Gastroesophageal sphincter (tissue), 4 donors: ENCODE measurements around the gene MRGPRE. TPM values are rescaled to one million over a fixed set of nuclear protein-coding genes. Genes with fewer than 3 reads are reported as not detected.

Experiments
- ATAC-seq: fragments of 150-250 bp; one replicate; pipeline ENCODE4 v1.9.1; 2016; ENCODE audit warnings: mild to moderate bottlenecking, moderate library complexity
- H3K27ac ChIP-seq, 4 donors: fragments of 200-600 bp; sonication (generic) in 3 of 4; 1 replicate in 3 of 4; 2 replicates in 1 of 4; pipeline ENCODE4 v1.5.1; 2016 to 2019
- H3K27me3 ChIP-seq: fragments of 200-600 bp; sonication (generic); one replicate; pipeline ENCODE4 v1.5.1; 2019
- H3K36me3 ChIP-seq, 2 donors: fragments of 200-600 bp; sonication (generic); one replicate each; pipeline ENCODE4 v1.5.1; 2019; ENCODE audit warnings: control low read depth in 1 of 2
- H3K4me1 ChIP-seq, 3 donors: fragments of 200-600 bp; sonication (generic); 1 replicate in 2 of 3; 2 replicates in 1 of 3; pipeline ENCODE4 v1.5.1; 2016 to 2019; ENCODE audit warnings: control low read depth in 2 of 3
- H3K4me3 ChIP-seq, 2 donors: fragments of 200-600 bp; sonication (generic); one replicate each; pipeline ENCODE4 v1.5.1; 2019; ENCODE audit warnings: mild to moderate bottlenecking in 1 of 2, moderate library complexity in 1 of 2
- H3K9me3 ChIP-seq, 3 donors: fragments of 200-600 bp; sonication (generic); one replicate each; pipeline ENCODE4 v1.5.1; 2017 to 2019; ENCODE audit warnings: control low read depth in 2 of 3
- EP300 ChIP-seq: sonication (generic); formaldehyde crosslinking; IDR thresholded peaks from one replicate; pipeline ENCODE4 v1.6.1; 2017; ENCODE audit warnings: antibody characterized with exemption, mild to moderate bottlenecking
- POLR2A ChIP-seq, 2 donors: fragments of 450-650 bp; IDR thresholded peaks; one replicate each; pipeline ENCODE4 v1.6.1; 2017; ENCODE audit warnings: antibody characterized with exemption in 2 of 2, mild to moderate bottlenecking in 2 of 2, moderate library complexity in 1 of 2
- POLR2AphosphoS5 ChIP-seq: sonication (generic); formaldehyde crosslinking; IDR thresholded peaks from one replicate; pipeline ENCODE4 v1.6.1; 2017; ENCODE audit warnings: antibody characterized with exemption
- WGBS, 2 donors: methylation state at CpG; one replicate each; pipeline ENCODE4 v1.1.5; 2018; ENCODE audit warnings: low coverage in 1 of 2; 5-methylcytosine and 5-hydroxymethylcytosine counted together
- total RNA-seq, 4 donors: library from RNA; depleted of rRNA; stranded (reverse); fragments of >200 nt; gene quantifications; one replicate each; pipeline ENCODE4 v1.1.0, GENCODE V29; 2016
- TF ChIP-seq, protein P1 (sequence below), 4 experiments: fragments of 200-600 bp in 2 of 4; fragments of 450-650 bp in 2 of 4; sonication (generic) in 1 of 4; IDR thresholded peaks; one replicate each; pipeline ENCODE4 v1.5.1; 2017 to 2019; ENCODE audit warnings: antibody characterized with exemption in 4 of 4, mild to moderate bottlenecking in 2 of 4, moderate library complexity in 2 of 4

The MRGPRE gene
- total RNA-seq, 4 donors from 2014 or later, result not detected

DNA sequence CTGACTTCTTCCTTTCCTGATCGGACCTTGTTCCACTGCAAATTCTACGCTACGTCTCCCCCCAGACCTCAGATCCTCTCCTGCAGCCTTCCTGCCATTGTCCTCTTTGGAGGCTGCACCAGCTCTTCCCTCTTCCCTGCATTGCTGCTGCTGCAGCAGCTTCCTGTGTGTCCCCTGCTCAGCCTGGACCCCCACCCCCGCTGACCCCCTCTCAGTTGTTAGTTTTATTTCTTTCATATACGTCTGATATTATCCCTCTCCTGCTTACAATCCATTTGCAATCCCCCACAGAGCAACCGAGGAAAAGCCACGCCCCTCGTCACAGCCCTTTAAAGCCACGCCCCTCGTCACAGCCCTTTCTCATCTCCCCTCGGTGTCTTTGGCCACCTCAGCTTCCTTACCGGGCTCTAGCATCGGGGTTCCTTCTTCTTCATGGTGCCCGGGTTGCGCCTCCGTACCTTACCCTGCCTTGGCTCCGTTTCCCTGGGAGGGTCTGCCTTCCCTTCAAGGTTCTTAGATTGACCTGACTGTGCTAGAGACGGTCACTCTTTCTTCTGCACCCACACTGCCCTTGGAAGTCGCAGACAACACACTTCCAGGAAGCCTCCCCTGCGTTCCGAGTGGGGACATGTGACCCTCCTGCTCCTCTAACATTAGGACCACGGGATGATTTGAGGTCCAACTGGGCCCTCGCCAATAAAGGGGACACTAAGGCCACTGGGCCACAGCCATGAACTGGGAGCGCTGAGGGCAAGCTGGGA lies 18.4 kb downstream of the MRGPRE start:
- WGBS, 2 donors, result 45% methylated on average over 7 to 19 of the region's 24 CpGs
- H3K4me1 ChIP-seq, result peaks cover 0 to 7% (median 4%) of the 10 kb centered on the region in 3 donors
- no peak overlapping the region for H3K27ac ChIP-seq

DNA sequence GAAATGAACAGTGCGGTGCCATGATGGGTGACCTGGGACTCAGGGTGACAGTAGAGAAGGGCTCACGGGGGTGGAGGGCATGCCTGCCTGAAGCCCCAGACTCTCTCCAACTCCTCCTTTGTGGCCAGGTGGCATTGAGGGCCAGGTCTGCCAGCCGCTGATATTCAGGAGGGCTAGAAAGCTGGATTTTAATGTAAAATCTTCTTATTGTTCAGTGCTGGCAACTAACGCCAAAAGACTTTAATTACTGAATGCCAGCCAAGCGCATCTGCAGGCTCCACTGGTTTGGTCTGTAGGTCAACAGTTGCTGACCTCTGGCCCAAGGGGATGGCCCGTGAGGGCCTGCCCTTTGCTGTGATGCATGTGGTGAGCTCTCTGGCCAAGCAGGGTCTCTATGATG lies 23.9 kb downstream of the MRGPRE start:
- ATAC-seq, result no peak
- H3K36me3 ChIP-seq, result no peaks in the 10 kb centered on the region
- no peak overlapping the region for H3K27ac ChIP-seq
- H3K4me1 ChIP-seq, result peaks cover 0 to 19% (median 9%) of the 10 kb centered on the region in 3 donors
- peaks cover 0 to 21% (median 0%) of the 10 kb centered on the region in 3 donors for H3K9me3 ChIP-seq
- TF ChIP-seq, protein P1, sequence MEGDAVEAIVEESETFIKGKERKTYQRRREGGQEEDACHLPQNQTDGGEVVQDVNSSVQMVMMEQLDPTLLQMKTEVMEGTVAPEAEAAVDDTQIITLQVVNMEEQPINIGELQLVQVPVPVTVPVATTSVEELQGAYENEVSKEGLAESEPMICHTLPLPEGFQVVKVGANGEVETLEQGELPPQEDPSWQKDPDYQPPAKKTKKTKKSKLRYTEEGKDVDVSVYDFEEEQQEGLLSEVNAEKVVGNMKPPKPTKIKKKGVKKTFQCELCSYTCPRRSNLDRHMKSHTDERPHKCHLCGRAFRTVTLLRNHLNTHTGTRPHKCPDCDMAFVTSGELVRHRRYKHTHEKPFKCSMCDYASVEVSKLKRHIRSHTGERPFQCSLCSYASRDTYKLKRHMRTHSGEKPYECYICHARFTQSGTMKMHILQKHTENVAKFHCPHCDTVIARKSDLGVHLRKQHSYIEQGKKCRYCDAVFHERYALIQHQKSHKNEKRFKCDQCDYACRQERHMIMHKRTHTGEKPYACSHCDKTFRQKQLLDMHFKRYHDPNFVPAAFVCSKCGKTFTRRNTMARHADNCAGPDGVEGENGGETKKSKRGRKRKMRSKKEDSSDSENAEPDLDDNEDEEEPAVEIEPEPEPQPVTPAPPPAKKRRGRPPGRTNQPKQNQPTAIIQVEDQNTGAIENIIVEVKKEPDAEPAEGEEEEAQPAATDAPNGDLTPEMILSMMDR (IDR thresholded peaks at IDR 0.05), result no peak
- TF ChIP-seq POLR2AphosphoS5 (no peak), POLR2A (IDR thresholded peaks at IDR 0.05) (no peak), EP300 (no peak)
- WGBS, 2 donors, result 82 to 84% methylated on average over 4 of the region's 6 CpGs
- H3K4me3 ChIP-seq, result no peak overlapping the region
- peaks cover 14% of the 10 kb centered on the region for H3K27me3 ChIP-seq

More for the DNA sequence above, 18.4 kb downstream of the MRGPRE start:
- no peak for ATAC-seq
- TF ChIP-seq POLR2AphosphoS5, result no peak
- no peak for TF ChIP-seq EP300
- TF ChIP-seq, protein P1 (IDR thresholded peaks at IDR 0.05), result no peak
- no peak for TF ChIP-seq POLR2A (IDR thresholded peaks at IDR 0.05)
- peaks cover 0 to 21% (median 0%) of the 10 kb centered on the region in 3 donors for H3K9me3 ChIP-seq
- H3K27me3 ChIP-seq, result peaks cover 52% of the 10 kb centered on the region
- no peaks in the 10 kb centered on the region for H3K36me3 ChIP-seq
- no peak overlapping the region for H3K4me3 ChIP-seq

DNA sequence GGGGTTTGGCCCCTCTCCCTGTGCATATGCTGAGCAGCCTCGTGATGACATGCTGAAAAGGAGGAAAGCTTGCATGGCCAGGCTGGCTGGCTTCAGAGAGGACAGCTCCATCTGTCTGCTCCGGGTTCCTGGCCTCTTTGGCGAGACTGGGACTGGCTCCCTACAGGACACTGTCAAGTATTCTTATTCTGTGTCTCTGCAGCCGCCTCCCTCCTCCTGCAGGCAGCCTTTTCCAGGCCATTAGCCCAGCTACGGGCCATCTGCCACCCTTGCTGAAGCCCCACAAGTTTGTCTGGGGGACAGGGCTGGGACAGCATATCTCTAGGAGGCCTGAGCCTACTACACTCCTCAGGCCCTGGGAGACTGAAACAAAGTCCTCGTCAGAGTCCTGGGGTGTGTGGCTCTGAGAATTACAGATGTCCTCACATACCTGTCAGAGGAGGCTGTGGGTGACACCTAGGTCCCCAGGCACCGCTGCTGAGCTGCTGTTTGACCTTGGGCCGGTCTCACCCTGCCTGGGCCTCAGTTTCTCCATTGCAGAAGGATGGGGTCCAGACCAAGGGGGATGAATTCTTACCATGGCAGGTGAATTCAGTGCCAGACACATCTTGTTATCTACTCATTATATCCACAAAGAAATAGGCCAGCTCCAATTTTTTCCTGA lies 24.6 kb downstream of the MRGPRE start:
- Histone ChIP-seq H3K27ac (no peak overlapping the region), H3K27me3 (peaks cover 20% of the 10 kb centered on the region), H3K4me3 (no peak overlapping the region), H3K36me3 (no peaks in the 10 kb centered on the region), H3K9me3 (peaks cover 0 to 21% (median 0%) of the 10 kb centered on the region in 3 donors), H3K4me1 (peaks cover 0 to 25% (median 10%) of the 10 kb centered on the region in 3 donors)
- TF ChIP-seq POLR2AphosphoS5 (no peak), POLR2A (IDR thresholded peaks at IDR 0.05) (no peak), EP300 (no peak)
- TF ChIP-seq, protein P1 (IDR thresholded peaks at IDR 0.05), result no peak
- ATAC-seq, result no peak
- WGBS, 2 donors, result 71% methylated on average over 5 of the region's 8 CpGs; no CpG with 5 or more reads in 1 of the 2 donors

DNA sequence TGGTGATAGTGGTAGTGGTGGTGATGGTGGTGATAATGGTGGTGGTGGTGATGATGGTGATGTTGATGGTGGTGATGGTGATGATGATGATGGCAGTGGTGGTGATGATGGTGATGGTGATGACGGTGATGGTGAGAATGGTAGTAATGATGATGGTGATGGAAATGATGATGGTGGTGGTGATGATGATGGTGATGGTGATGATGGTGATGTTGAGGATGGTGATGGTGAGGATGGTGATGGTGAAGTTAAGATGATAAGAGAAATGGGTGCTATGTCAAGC lies 25.4 kb downstream of the MRGPRE start:
- no peak overlapping the region for H3K27ac ChIP-seq
- peaks cover 0 to 25% (median 10%) of the 10 kb centered on the region in 3 donors for H3K4me1 ChIP-seq
- ATAC-seq, result no peak
- TF ChIP-seq POLR2AphosphoS5 (no peak), POLR2A (IDR thresholded peaks at IDR 0.05) (no peak), EP300 (no peak)
- TF ChIP-seq, protein P1 (IDR thresholded peaks at IDR 0.05), result no peak
- peaks cover 0 to 19% (median 0%) of the 10 kb centered on the region in 3 donors for H3K9me3 ChIP-seq
- no peak overlapping the region for H3K4me3 ChIP-seq
- 86 to 100% methylated on average over 1 of the region's 1 CpG for WGBS, 2 donors
- peaks cover 28% of the 10 kb centered on the region for H3K27me3 ChIP-seq
- no peaks in the 10 kb centered on the region for H3K36me3 ChIP-seq
